GM19025 (cell line): ENCODE data around the gene PDXP.
"Not testable (repeated sequence)": the region's sequence is repeated elsewhere in the genome, so short reads cannot be mapped to it uniquely, and the experiment has no call there.

Experiments
- ATAC-seq: cut with Tn5 transposase; IDR thresholded peaks from one replicate; pipeline ENCODE4 v1.9.1; 2021; ENCODE audit warnings: mild to moderate bottlenecking, low read depth, moderate library complexity; ENCODE audit not compliant: unreplicated experiment

The PDXP gene

GRCh38 chr22:37641561-37641949, 17.0 kb upstream of the PDXP start:
- no peak for ATAC-seq

- peak; percentile 51 for ATAC-seq
Observed at GRCh38 chr22:37643225-37643847, 15.2 kb upstream of the PDXP start.

GRCh38 chr22:37647317-37647716, 11.2 kb upstream of the PDXP start:
- ATAC-seq: no peak

GRCh38 chr22:37647928-37648327, 10.6 kb upstream of the PDXP start:
- no peak for ATAC-seq

GRCh38 chr22:37650463-37651136, 7.9 kb upstream of the PDXP start:
- ATAC-seq: no peak

GRCh38 chr22:37654563-37655251, 3.8 kb upstream of the PDXP start:
- no peak for ATAC-seq

GRCh38 chr22:37655252-37655563, 3.3 kb upstream of the PDXP start:
- ATAC-seq: no peak

GRCh38 chr22:37656583-37656982, 1.9 kb upstream of the PDXP start:
- not testable (repeated sequence) for ATAC-seq

- ATAC-seq: no peak
Observed at GRCh38 chr22:37657590-37658132, 862 bp upstream of the PDXP start.

- peak; percentile 11 for ATAC-seq
Observed at GRCh38 chr22:37659066-37659896, 758 bp downstream of the PDXP start.

GRCh38 chr22:37659897-37660708, 1.6 kb downstream of the PDXP start:
- ATAC-seq: no peak

GRCh38 chr22:37660709-37661045, 2.2 kb downstream of the PDXP start:
- ATAC-seq: no peak

- no peak for ATAC-seq
Observed at GRCh38 chr22:37661160-37661924, 2.8 kb downstream of the PDXP start.

- ATAC-seq: no peak
Observed at GRCh38 chr22:37662039-37662438, 3.5 kb downstream of the PDXP start.

- no peak for ATAC-seq
Observed at GRCh38 chr22:37663521-37664140, 5.1 kb downstream of the PDXP start.

GRCh38 chr22:37664249-37665101, 6.0 kb downstream of the PDXP start:
- no peak for ATAC-seq

GRCh38 chr22:37665487-37665886, 7.0 kb downstream of the PDXP start:
- no peak for ATAC-seq

- ATAC-seq: no peak
Observed at GRCh38 chr22:37669586-37669985, 11.1 kb downstream of the PDXP start.
